HG03108 (cell line): ENCODE measurements around the gene MRPL32.

Source experiments
- ATAC-seq: cut with Tn5 transposase; IDR thresholded peaks from one replicate; pipeline ENCODE4 v1.9.1; 2021; ENCODE audit warnings: moderate library complexity; ENCODE audit not compliant: unreplicated experiment

The MRPL32 gene

GRCh38 chr7:42925630-42926029 is 6.5 kb upstream of the MRPL32 start:
- no peak for ATAC-seq

DNA sequence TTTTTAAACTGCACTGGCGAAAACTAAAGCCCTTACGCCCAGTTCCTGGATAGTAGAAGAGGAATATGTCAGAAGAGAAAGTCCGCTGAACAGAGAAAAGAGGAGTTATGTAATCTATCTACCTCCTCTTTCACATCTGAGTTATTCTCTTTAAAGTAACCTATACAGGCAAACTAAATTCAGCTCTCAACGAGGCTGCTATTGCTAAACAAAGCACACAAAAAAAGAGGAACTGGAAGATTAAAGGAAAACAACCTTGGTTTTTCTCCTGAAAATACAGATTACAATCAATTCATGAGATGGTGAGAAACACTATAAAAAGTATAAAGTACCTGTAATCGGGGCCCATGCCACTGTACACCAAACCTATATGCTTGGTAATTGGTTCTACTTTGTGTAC is 6.0 kb upstream of the MRPL32 start:
- ATAC-seq, result no peak

- no peak for ATAC-seq
Observed at GRCh38 chr7:42928754-42929153, 3.4 kb upstream of the MRPL32 start.

- ATAC-seq, result no peak
Observed at GRCh38 chr7:42929449-42929848, 2.7 kb upstream of the MRPL32 start.

DNA sequence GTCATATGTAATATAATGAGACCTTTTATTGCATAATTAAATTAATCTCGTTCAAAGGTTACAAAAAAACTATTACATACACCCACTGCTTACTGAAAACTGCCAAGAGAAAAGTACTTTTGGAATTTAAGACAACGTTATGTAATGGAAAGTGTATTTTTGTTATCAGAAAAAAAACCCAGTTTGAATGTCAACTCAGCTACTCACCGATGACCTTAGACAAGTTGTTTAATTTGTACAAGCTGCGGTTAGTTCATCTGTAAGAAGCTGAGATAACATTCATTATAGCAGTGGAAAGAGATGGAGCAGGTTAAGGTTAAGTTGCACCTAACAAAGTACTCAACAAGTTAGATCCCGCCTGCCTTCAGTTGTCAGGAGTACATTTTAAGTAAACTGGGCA is 1.3 kb upstream of the MRPL32 start:
- no peak for ATAC-seq

- ATAC-seq, result no peak
Observed at GRCh38 chr7:42931447-42931833, 736 bp upstream of the MRPL32 start.

- ATAC-seq, result no peak
Observed at GRCh38 chr7:42932811-42933591, 825 bp downstream of the MRPL32 start.

- ATAC-seq, result no peak
Observed at GRCh38 chr7:42934291-42934690, 2.1 kb downstream of the MRPL32 start.

DNA sequence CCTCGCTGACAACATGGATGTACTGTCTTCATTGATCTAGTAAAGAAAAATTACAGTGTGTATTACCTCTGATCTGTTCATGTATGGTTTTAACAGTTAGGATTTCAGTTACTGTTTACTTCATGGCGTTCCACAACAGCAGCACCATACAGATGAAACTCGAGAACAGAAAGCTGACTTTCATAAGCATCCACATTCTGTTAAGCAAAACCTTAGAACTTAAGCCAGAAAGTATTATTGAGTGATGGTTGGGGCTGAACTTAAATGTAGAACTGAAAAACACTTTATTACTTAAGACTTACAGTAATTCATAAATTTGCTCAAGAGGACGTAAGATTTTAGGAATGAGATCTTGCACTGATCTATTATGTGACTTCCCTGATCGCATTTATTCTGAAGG is 3.7 kb downstream of the MRPL32 start:
- ATAC-seq, result no peak

DNA sequence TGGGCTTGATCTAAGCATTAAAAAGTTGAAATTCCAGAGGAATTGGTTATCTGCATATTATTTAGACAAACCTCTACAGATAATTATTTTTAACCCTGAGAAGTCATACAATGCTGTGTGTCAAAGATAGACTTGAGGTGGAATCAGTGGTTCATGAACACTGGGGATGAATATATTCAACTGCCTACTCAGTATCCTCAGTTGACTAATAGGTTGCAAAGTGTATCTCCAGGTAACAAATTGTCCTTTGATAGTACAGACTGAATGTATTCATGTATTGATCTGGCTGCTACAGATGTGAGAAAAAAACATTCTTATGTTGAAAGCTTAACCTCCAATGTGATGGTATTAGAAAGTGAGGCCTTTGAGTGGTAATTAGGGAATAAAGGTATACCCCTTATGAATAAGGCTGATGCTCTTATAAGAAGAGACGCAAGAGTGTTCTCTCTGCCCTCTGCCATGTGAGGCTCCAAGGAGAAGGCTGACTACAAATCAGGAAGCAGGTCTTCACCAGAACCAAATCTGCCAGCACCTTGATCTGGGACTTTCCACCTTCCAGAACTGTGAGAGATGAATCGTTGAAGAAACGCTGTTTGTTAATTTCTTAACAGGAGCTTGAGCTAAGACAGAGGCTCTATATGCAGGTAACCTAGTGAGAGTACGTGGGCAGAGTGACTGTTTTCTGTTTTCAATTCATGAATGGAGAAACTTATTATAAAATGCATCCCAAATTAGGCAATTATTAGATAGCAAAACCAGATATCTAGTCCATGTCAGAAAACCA is 7.5 kb downstream of the MRPL32 start:
- no peak for ATAC-seq

DNA sequence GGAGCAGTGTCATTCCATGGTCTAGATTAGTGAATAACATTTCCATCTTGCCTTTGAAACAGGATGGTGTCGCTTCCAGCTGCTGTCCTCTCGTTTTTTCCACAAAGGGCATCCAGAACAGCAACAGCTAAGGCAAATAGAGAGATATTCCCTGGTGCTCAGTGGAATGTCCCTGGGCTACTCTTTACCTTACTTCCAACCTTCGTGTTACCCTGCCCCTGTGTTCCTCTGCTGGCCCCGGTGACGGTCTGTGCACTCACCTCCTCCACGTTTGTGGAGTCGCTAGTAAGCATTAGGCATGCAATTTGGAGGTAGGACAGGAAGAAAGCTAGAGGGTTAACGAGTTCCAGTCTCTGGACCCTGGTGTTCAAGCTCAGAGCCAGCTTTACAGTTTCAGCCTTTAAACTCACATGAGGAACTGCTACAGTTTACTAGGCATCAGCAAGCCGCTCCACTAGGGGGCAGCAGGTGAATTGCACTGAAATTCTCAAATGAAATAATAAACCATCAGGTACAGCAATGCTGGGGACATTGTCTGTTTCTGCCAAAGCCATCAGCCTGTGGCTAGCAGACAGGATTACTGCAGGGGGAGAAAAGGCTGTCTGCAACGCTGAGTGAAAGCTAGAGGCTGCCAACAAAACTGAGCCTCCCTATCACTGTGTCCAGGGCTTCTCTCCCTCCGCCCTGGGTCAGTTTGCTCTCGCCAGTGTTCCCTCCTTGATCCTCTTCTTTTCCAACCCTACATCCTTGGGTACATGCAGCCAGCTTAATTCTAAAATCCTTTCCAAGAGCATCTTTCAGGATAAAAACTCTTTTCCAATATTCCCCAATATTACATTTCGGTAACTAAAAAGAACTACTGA is 9.0 kb downstream of the MRPL32 start:
- ATAC-seq, result no peak

- peak; percentile 67 for ATAC-seq
Observed at GRCh38 chr7:42945821-42946626, 13.8 kb downstream of the MRPL32 start.

DNA sequence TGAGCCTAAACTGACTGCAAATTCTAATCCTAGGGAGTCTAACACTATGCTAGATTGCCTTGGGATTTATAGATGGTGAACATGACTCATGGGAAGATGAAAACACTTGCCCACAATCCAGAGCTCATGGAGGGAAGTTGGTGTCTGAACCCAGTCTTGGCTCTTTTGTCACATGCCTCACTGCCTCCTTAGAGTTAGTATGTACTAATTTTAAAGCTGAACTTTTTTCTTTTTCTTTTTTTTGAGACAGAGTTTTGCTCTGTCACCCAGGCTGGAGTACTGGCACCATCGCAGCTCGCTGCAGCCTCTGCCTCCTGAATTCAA is 14.4 kb downstream of the MRPL32 start:
- no peak for ATAC-seq

DNA sequence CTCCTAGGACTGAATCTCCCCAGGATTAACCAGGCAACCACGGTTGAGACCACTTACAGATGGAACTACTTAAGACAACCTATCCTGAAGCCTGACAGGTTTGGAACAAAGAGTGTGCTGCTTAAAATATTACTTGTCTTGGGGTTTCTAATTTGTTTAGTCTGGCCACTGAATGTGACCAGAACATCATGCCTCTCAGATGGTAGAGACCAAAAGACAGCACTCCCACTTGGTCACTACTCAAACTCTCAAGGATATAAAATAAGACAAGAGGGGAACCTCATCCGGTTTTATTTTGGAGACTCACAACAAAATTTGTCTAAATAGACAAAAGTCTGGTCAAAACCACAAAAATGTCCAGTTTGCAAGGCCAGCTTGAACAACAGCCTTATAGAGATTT is 15.3 kb downstream of the MRPL32 start:
- no peak for ATAC-seq

DNA sequence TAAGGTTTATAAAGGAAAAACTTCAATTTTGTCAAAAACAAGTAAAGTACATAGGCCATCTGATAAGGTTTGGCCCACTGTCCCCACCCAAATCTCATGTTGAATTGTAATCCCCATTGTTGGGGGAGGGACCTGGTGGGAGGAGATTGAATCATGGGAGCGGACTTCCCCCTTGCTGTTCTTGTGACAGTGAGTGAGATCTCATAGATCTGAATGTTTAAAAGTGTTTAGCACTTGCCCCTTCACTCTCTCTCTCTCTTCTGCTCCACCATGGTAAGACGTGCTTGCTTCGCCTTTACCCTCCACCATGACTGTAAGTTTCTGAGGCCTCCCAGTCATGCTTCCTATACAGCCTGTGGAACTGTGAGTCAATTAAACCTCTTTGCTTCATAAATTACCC is 18.2 kb downstream of the MRPL32 start:
- ATAC-seq, result no peak

DNA sequence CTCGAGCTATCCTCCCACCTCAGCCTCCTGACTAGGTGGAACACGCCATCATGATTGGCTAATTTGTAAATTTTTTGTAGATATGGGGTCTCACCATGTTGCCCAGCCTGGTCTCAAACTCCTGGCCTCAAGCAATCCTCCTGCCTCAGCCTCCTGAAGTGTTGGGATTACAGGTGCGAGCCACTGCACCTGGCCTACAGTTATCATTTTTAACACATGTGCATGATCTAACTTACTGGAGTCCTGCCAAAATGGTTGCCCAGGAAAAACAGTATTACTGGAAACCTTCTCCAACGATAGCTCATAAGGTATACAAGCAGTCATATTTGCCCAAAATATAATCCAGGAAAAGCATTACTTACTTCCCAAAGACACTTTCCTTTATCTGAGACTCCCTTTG is 20.2 kb downstream of the MRPL32 start:
- no peak for ATAC-seq

GRCh38 chr7:42953994-42954393 is 21.8 kb downstream of the MRPL32 start:
- no peak for ATAC-seq

DNA sequence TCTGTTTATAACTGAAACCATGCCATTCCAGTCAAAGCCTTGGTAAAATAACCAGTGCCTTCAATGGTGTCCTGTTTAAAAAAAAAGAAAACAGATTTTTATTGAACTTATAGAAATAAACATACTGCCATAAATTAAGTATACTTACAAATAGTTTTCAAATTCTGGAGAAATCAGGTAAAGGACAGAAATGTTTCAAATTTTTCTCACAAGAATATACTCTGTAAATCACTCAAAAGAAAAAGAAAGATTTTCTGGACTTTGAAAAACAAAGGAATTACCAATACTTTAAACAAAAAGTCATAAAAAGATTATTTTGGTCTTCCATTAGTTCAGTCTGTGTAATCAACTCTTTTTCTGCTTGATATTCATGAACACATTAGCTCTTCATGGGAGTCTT is 23.9 kb downstream of the MRPL32 start:
- ATAC-seq, result no peak

DNA sequence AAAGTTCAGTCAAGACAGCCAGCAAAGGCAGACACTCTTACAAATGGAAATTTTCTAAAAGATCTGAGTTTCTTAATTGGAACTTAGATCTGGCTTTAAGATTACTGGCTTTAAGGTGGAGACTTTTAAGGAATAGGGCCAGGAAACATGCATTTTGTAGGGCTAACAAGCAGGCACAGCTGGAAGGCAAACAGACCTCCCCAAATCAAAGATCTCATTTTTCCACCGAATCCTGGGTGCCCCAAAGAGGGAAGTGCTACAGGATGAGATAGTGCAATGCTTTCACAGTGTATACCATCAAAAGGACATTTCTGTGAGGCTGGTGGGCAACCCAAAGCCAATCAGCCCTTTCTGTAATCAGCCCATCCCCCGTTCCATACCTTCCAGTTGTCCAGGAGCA is 27.4 kb downstream of the MRPL32 start:
- ATAC-seq, result no peak

DNA sequence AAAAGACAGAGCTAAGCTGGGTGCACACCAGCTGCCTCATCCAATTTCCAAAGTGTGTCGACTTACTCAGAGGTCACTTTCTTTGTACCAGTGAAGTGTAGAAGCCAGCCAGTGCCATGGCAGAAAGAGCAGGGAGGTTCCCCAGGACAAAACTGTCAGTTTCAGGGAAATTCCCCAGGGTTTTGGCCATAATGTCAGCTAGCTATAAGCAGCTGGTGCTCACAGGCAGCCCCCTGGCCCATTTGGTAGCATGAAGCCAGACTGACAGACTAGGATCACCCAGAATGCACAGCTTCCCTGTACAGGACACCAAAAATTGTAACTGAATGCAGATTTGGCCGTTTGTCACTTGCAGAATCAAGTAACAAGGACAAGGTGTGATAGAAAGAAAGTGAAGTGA is 28.6 kb downstream of the MRPL32 start:
- no peak for ATAC-seq

- ATAC-seq, result no peak
Observed at GRCh38 chr7:42961170-42961569, 29.0 kb downstream of the MRPL32 start.
